Activated CD4-positive, alpha-beta T cell treated with anti-CD3 and anti-CD28 coated beads for 36 hours (primary cell): Measurements from ENCODE around the gene SMARCC1. TPM values are rescaled to one million over a fixed set of nuclear protein-coding genes. Genes with fewer than 3 reads are reported as not detected.

Source experiments
- ATAC-seq: fragments of 200-7000 bp; cut with Tn5 transposase; one replicate; pipeline ENCODE4 v1.10.0; 2021; ENCODE audit warnings: mild to moderate bottlenecking, moderate library complexity
- CTCF ChIA-PET: fragments of 350-600 bp; sonication (Branson Sonifier 250); formaldehyde crosslinking; loops from one replicate; lab custom pipeline; 2021; ENCODE audit warnings: antibody characterized with exemption; lab: Charles Lee
- POLR2A ChIA-PET: fragments of 350-600 bp; sonication (Branson Sonifier 250); formaldehyde crosslinking; loops from one replicate; lab custom pipeline; 2021; ENCODE audit warnings: antibody characterized with exemption, inconsistent platforms; lab: Charles Lee
- DNase-seq: peaks from one replicate; pipeline ENCODE4 v3.0.0-alpha.2; 2020
- H3K27ac Mint-ChIP-seq: one replicate; pipeline ENCODE4 v1.8.0; 2021; ENCODE audit warnings: mixed read lengths
- H3K27me3 Mint-ChIP-seq: one replicate; pipeline ENCODE4 v1.8.0; 2021; ENCODE audit warnings: mixed read lengths
- H3K36me3 Mint-ChIP-seq: one replicate; pipeline ENCODE4 v1.8.0; 2021; ENCODE audit warnings: low read depth, mixed read lengths
- H3K4me1 Mint-ChIP-seq: one replicate; pipeline ENCODE4 v1.8.0; 2021; ENCODE audit warnings: mixed read lengths
- H3K4me3 Mint-ChIP-seq: one replicate; pipeline ENCODE4 v1.8.0; 2021; ENCODE audit warnings: mild to moderate bottlenecking, moderate library complexity, mixed read lengths
- H3K9me3 Mint-ChIP-seq: one replicate; pipeline ENCODE4 v1.8.0; 2021; ENCODE audit warnings: low read depth, mixed read lengths
- intact Hi-C, 2 experiments: fragments of 100-400 bp; cut with DNase I in 1 of 2; cut with micrococcal nuclease in 1 of 2; formaldehyde crosslinking; loops; one replicate each; pipeline versions ENCODE4 v1.14.2 to v1.15.1; 2022 to 2024; cut with DNase I, micrococcal nuclease
- total RNA-seq, 2 experiments: library from RNA; stranded (reverse); gene quantifications; one replicate each; pipeline ENCODE4 v1.2.3, GENCODE V29; 2021

The SMARCC1 gene
- total RNA-seq, 2 experiments from 2014 or later = 129 to 130 TPM

GRCh38 chr3:47634996-47635395, 146.7 kb downstream of the SMARCC1 start:
- ChIA-PET POLR2A (no interaction called here), CTCF (no interaction called here)
- DNase-seq = peak; percentile 10
- ATAC-seq = no peak
- Mint-ChIP-seq H3K27ac (peak overlapping the region; percentile 5), H3K27me3 (no peaks in the 10 kb centered on the region), H3K4me3 (no peak overlapping the region), H3K9me3 (no peaks in the 10 kb centered on the region), H3K36me3 (peaks cover 45% of the 10 kb centered on the region), H3K4me1 (peaks cover 9% of the 10 kb centered on the region)
- intact Hi-C loops = no loop called here

DNA sequence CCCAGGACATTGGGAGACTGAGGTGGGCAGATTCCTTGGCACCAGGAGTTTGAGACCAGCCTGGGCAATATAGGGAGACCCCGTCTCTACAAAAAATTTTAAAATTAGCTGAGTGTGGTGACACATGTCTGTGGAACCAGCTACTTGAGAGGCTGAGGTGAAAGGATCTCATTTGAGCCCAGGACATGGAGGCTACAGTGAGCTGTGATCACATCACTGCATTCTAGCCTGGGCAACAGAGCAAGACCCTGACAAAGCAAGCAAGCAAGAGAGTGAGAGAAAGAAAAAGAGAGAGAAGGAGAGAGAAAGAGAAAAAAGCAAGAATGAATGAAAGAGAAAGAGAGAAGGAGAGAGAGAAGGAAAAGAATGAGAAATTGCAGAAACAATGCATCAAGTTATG, 150.9 kb downstream of the SMARCC1 start:
- intact Hi-C loops = no loop called here
- H3K27ac Mint-ChIP-seq = no peak overlapping the region
- ChIA-PET POLR2A (interaction anchor here (0.7 kb wide), 1 partner anchor 950 kb away, joined by 4 read pairs; no protein-coding TSS in a partner anchor), CTCF (interaction anchor here (0.6 to 1.5 kb wide), 2 partner anchors 15 to 124 kb away, joined by 3 read pairs; no protein-coding TSS in a partner anchor)
- H3K4me1 Mint-ChIP-seq = peaks cover 6% of the 10 kb centered on the region
- H3K9me3 Mint-ChIP-seq = no peaks in the 10 kb centered on the region
- H3K27me3 Mint-ChIP-seq = no peaks in the 10 kb centered on the region
- peaks cover 49% of the 10 kb centered on the region for H3K36me3 Mint-ChIP-seq
- no peak overlapping the region for H3K4me3 Mint-ChIP-seq
- no peak for ATAC-seq
- no peak for DNase-seq

- Mint-ChIP-seq H3K4me3 (no peak overlapping the region), H3K27ac (no peak overlapping the region), H3K9me3 (no peaks in the 10 kb centered on the region), H3K27me3 (no peaks in the 10 kb centered on the region), H3K36me3 (peaks cover 43% of the 10 kb centered on the region), H3K4me1 (no peaks in the 10 kb centered on the region)
- intact Hi-C loops = no loop called here
- ChIA-PET CTCF (interaction anchor here (0.6 to 1.5 kb wide), 3 partner anchors 14 to 504 kb away, joined by 3 read pairs; no protein-coding TSS in a partner anchor), POLR2A (no interaction called here)
- DNase-seq (no peak), ATAC-seq (no peak)
Measured at GRCh38 chr3:47629770-47630169, 151.9 kb downstream of the SMARCC1 start.

- intact Hi-C loops = no loop called here
- Mint-ChIP-seq H3K9me3 (no peaks in the 10 kb centered on the region), H3K4me3 (no peak overlapping the region), H3K4me1 (no peaks in the 10 kb centered on the region), H3K27me3 (no peaks in the 10 kb centered on the region), H3K27ac (no peak overlapping the region), H3K36me3 (peaks cover 41% of the 10 kb centered on the region)
- CTCF ChIA-PET = no interaction called here
- ATAC-seq = no peak
- DNase-seq = no peak
- POLR2A ChIA-PET = interaction anchor here (0.7 kb wide), 1 partner anchor 14 kb away, joined by 3 read pairs; no protein-coding TSS in a partner anchor
Measured at GRCh38 chr3:47628426-47628825, 153.3 kb downstream of the SMARCC1 start.

GRCh38 chr3:47622671-47623461, 158.8 kb downstream of the SMARCC1 start:
- H3K4me1 Mint-ChIP-seq = no peaks in the 10 kb centered on the region
- ATAC-seq (no peak), DNase-seq (no peak)
- POLR2A ChIA-PET = no interaction called here
- intact Hi-C loops = no loop called here
- H3K9me3 Mint-ChIP-seq = no peaks in the 10 kb centered on the region
- CTCF ChIA-PET = interaction anchor here (0.7 to 1.9 kb wide), 4 partner anchors 9 to 1019 kb away, joined by 3 to 4 read pairs (median 4); no protein-coding TSS in a partner anchor
- no peaks in the 10 kb centered on the region for H3K27me3 Mint-ChIP-seq
- H3K4me3 Mint-ChIP-seq = no peak overlapping the region
- peak overlapping the region; percentile 9 for H3K27ac Mint-ChIP-seq
- H3K36me3 Mint-ChIP-seq = peaks cover 34% of the 10 kb centered on the region

GRCh38 chr3:47617086-47618010, 164.3 kb downstream of the SMARCC1 start:
- Mint-ChIP-seq H3K36me3 (peaks cover 33% of the 10 kb centered on the region), H3K9me3 (no peaks in the 10 kb centered on the region), H3K27ac (no peak overlapping the region), H3K4me1 (no peaks in the 10 kb centered on the region), H3K27me3 (no peaks in the 10 kb centered on the region), H3K4me3 (no peak overlapping the region)
- no peak for ATAC-seq
- intact Hi-C loops = no loop called here
- DNase-seq = no peak
- CTCF ChIA-PET = interaction anchor here (1.3 to 2.4 kb wide), 4 partner anchors 17 to 171 kb away, joined by 3 to 5 read pairs (median 4); no protein-coding TSS in a partner anchor
- POLR2A ChIA-PET = interaction anchor here (0.7 kb wide), 1 partner anchor 274 kb away, joined by 3 read pairs; no protein-coding TSS in a partner anchor

DNA sequence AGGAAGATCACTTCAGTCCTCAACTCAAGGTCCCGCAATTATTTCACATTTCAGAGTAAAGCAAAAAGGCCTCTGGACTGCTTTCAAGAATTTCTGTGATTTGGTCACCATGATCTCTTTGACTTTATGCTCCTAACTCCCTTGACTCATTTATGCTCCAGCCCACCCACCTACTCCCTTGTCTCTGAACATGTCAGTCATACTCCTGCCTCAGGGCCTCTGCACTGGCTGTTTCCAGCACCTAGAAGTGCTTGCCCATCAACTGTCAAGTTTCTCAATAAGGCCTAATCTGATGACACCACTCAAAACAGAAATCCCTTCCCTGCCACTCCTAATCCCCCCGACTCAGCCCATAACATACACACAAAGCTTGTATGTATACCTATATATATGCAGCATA, 166.9 kb downstream of the SMARCC1 start:
- CTCF ChIA-PET = interaction anchor here (0.6 to 1.4 kb wide), 2 partner anchors 15 to 16 kb away, joined by 3 read pairs; no protein-coding TSS in a partner anchor
- ATAC-seq = peak; percentile 66
- POLR2A ChIA-PET = no interaction called here
- Mint-ChIP-seq H3K9me3 (no peaks in the 10 kb centered on the region), H3K27me3 (no peaks in the 10 kb centered on the region), H3K27ac (no peak overlapping the region), H3K4me3 (no peak overlapping the region), H3K36me3 (peaks cover 41% of the 10 kb centered on the region), H3K4me1 (no peaks in the 10 kb centered on the region)
- DNase-seq = peak; percentile 16
- intact Hi-C loops = no loop called here

GRCh38 chr3:47613722-47614121, 168.0 kb downstream of the SMARCC1 start:
- no peak overlapping the region for H3K27ac Mint-ChIP-seq
- H3K4me3 Mint-ChIP-seq = no peak overlapping the region
- H3K4me1 Mint-ChIP-seq = no peaks in the 10 kb centered on the region
- no peaks in the 10 kb centered on the region for H3K9me3 Mint-ChIP-seq
- POLR2A ChIA-PET = interaction anchor here (0.6 kb wide), 1 partner anchor 44 kb away, joined by 6 read pairs; no protein-coding TSS in a partner anchor
- ATAC-seq (no peak), DNase-seq (no peak)
- CTCF ChIA-PET = interaction anchor here (0.6 to 0.7 kb wide), 3 partner anchors 11 to 764 kb away, joined by 3 to 4 read pairs (median 3); no protein-coding TSS in a partner anchor
- H3K36me3 Mint-ChIP-seq = peaks cover 39% of the 10 kb centered on the region
- H3K27me3 Mint-ChIP-seq = no peaks in the 10 kb centered on the region
- intact Hi-C loops = no loop called here

DNA sequence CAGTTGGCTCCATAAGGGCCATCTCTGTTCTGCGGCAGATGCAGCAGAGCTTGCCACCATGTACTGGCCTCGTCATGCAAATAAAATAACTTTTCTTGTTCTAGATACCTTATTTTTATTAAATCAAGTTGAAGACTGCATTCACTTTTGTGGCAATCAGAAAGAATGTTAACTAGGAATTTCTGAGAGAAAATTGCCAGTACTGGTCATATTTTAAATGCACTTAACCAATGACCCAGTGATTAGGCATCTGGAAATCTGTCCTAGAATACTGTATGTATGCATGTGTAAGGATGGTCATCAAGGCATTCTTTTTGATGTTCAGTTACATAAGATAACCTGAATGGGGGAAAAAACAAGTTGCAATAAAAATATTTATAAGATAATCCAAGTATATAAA, 168.8 kb downstream of the SMARCC1 start:
- DNase-seq (no peak), ATAC-seq (no peak)
- peaks cover 42% of the 10 kb centered on the region for H3K36me3 Mint-ChIP-seq
- H3K27me3 Mint-ChIP-seq = no peaks in the 10 kb centered on the region
- ChIA-PET POLR2A (no interaction called here), CTCF (no interaction called here)
- H3K4me3 Mint-ChIP-seq = no peak overlapping the region
- intact Hi-C loops = no loop called here
- no peak overlapping the region for H3K27ac Mint-ChIP-seq
- no peaks in the 10 kb centered on the region for H3K9me3 Mint-ChIP-seq
- no peaks in the 10 kb centered on the region for H3K4me1 Mint-ChIP-seq

DNA sequence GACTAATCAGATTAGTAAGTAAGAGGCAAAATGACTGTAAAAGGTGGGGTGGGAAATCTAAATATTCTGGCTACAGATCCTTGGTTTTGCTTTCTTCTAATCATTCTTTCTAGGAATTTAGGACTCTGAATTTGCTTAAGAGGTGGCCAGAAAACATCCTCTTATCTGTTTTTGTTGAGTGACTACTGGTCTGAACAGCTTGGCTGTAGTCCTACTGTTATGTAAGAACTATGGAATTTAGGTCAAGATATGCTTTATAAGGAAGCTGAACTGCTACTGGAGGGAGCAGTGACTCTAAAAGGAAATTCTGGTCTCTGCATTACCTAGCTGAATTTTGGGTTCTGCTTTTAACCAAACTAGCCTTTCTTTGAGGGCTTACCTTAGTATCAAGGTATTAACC, 169.5 kb downstream of the SMARCC1 start:
- H3K9me3 Mint-ChIP-seq = no peaks in the 10 kb centered on the region
- H3K27ac Mint-ChIP-seq = peak overlapping the region; percentile 15
- no peaks in the 10 kb centered on the region for H3K4me1 Mint-ChIP-seq
- DNase-seq (no peak), ATAC-seq (no peak)
- peaks cover 40% of the 10 kb centered on the region for H3K36me3 Mint-ChIP-seq
- POLR2A ChIA-PET = no interaction called here
- CTCF ChIA-PET = interaction anchor here (1.3 kb wide), 1 partner anchor 22 kb away, joined by 4 read pairs; no protein-coding TSS in a partner anchor
- H3K4me3 Mint-ChIP-seq = no peak overlapping the region
- intact Hi-C loops = no loop called here
- H3K27me3 Mint-ChIP-seq = no peaks in the 10 kb centered on the region

DNA sequence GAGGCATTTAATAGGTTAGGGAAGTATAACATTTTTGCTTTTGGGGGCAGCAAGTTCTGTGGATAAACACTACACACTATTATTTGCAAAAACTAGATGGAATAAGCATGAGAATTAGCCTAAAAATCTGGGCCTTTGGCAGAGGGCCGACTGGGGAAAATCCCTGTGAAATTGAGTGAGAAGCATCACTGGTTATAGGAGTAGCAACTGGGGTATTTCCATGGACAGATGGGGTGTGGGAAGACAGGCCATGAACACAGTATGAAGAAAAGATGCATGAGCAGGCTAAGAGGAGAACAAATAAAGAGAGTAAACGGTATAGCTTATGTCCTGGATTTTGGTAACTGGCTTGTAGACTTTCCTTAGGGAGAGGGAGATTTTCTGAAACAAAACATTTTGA, 170.1 kb downstream of the SMARCC1 start:
- no peak for DNase-seq
- Mint-ChIP-seq H3K4me3 (no peak overlapping the region), H3K4me1 (no peaks in the 10 kb centered on the region), H3K9me3 (no peaks in the 10 kb centered on the region), H3K27me3 (no peaks in the 10 kb centered on the region), H3K27ac (no peak overlapping the region), H3K36me3 (peaks cover 40% of the 10 kb centered on the region)
- ChIA-PET POLR2A (no interaction called here), CTCF (interaction anchor here (0.6 to 1.3 kb wide), 2 partner anchors 22 to 182 kb away, joined by 4 read pairs; no protein-coding TSS in a partner anchor)
- intact Hi-C loops = no loop called here
- ATAC-seq = no peak
